CD1c-positive myeloid dendritic cell (primary cell): ENCODE data around the gene CTU1.

Experiments used
- DNase-seq: peaks from one replicate; pipeline ENCODE4 v3.0.0-alpha.2; 2016; ENCODE audit errors: extremely low spot score

CTU1 gene

GRCh38 chr19:51131780-51132680 lies 23.8 kb upstream of the CTU1 start:
- DNase-seq: peak; percentile 81

GRCh38 chr19:51129716-51130115 lies 21.5 kb upstream of the CTU1 start:
- DNase-seq: no peak

DNA sequence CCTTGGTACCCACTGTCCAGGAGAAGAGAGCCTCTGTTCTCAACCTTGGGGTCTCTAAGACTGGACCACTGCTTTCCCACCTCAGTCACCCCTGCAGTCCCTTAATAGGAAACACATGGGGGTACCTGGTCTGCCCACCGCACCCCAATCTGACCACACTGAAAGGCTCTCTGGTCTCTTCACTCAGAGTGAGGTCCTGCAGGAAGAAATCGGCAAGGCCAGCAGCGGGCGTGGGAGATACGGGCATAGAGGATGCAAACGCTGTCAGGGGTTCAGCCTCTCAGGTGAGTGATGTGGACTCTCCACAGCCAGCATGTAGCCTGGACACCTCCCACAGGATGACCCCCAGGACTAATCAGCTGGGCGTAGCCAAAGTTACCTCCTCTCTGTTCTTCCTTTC lies 20.0 kb upstream of the CTU1 start:
- DNase-seq: no peak

DNA sequence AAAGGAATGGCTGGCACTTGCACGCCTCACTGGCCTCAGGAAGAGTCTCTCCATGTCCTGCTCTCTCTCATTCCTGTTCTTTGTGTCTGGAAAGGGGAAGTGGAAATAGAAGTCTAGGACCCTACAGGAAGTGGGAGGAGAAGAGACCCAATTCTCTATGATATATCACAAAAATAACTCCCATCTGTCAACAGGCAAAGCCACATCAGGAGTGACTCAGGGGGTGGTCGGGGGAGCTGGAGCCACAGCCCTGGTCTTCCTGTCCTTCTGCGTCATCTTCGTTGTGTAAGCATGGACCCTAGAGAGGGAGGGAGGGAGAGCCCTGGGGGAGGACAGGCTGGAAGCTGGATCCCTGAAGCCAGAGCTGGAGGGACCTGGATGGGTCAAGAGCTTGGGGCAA lies 19.5 kb upstream of the CTU1 start:
- DNase-seq: peak; percentile 60

DNA sequence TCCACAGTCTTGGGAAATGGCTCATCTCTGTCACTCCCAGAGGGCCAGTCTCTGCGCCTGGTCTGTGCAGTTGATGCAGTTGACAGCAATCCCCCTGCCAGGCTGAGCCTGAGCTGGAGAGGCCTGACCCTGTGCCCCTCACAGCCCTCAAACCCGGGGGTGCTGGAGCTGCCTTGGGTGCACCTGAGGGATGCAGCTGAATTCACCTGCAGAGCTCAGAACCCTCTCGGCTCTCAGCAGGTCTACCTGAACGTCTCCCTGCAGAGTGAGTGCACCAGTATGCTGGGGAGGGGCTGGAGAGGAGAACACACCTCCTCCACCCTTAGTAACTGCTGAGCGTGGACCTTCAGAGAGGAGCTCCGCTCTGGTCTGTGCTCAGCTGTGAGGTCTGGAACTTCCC lies 18.8 kb upstream of the CTU1 start:
- DNase-seq: no peak

DNA sequence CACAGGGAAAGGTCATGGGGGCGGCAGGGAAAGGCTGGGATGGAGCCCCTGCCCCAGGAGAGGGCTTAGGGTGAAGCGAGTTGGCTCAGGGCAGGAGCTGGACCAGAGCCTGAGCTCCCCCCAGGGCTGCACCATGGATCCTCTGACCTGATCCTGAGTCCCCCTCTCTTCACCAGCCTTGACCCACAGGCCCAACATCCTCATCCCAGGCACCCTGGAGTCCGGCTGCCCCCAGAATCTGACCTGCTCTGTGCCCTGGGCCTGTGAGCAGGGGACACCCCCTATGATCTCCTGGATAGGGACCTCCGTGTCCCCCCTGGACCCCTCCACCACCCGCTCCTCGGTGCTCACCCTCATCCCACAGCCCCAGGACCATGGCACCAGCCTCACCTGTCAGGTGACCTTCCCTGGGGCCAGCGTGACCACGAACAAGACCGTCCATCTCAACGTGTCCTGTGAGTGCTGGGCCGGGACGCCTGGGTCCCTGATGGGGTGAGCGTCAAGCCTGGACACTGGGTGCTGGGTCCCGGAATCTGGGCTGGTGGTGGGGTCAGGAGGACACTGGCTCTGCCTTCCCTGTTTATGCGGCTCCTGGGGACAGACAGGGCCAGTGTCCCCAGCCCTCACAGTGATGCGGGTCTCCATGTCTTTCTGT lies 17.3 kb upstream of the CTU1 start:
- no peak for DNase-seq

DNA sequence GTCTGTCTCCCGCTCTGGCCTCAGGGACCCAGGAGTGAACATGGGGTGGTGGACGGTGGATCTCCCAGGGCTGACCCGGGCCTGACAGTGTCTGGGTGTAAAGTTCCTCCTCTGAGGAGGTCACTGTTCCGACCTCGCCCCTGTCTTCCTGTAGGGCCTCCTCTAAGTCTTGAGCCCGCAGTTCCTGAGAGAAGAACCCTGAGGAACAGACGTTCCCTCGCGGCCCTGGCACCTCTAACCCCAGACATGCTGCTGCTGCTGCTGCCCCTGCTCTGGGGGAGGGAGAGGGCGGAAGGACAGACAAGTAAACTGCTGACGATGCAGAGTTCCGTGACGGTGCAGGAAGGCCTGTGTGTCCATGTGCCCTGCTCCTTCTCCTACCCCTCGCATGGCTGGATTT lies 16.5 kb upstream of the CTU1 start, which contains the start of gene SIGLEC9:
TSS of gene SIGLEC9 (plus strand) at position 178 of the 400 bp plus-strand sequence. CDS start at position 247, 69 bp downstream.
- peak; percentile 69 for DNase-seq

- no peak for DNase-seq
Measured at GRCh38 chr19:51124216-51124615, 16.0 kb upstream of the CTU1 start.

DNA sequence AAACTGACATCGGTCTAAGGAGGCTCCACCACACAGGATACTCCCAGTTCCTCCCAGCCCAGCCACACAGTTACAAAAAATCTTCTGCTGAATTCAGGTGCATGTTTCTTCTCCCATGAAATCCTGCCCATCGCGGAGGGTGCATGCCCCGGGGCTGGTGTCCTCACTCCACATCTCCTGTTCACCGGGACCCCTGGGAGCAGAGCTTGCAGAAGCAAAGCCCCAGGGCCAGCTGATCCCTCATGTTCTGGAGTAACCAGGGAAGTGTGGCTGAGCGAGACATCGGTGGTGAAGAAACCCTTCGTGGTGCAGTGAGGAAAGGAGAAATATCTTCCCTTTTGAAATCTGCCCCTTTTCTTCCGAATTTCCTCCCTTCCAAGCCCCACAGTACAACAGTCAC lies 15.6 kb upstream of the CTU1 start:
- DNase-seq: peak; percentile 52

GRCh38 chr19:51123381-51123800 lies 15.2 kb upstream of the CTU1 start:
- DNase-seq: peak; percentile 79

- peak; percentile 80 for DNase-seq
Measured at GRCh38 chr19:51122112-51122981, 14.1 kb upstream of the CTU1 start.

GRCh38 chr19:51121257-51121656 lies 13.0 kb upstream of the CTU1 start:
- DNase-seq: peak; percentile 64

- peak; percentile 26 for DNase-seq
Measured at GRCh38 chr19:51120160-51120559, 12.0 kb upstream of the CTU1 start.

GRCh38 chr19:51119611-51120010 lies 11.4 kb upstream of the CTU1 start:
- DNase-seq: no peak

DNA sequence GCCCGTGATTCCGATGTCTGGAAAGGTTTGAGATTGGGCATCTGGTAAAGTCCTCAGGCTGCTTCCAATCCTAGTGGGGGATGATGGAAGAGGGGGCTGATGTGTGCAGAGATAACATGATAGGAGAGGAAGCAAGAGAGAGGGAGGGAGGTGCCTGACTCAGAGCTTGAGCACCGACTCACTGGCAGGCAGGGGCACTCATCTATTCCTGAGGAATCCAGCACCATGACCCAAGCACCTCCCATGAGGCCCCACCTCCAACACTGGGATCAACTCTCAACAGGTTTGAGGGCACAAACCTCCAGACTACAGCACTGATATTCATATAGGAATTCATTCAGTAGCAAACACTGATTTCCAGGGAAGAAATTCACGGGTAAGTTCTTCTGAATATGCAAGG lies 10.9 kb upstream of the CTU1 start:
- no peak for DNase-seq

GRCh38 chr19:51116736-51117286 lies 8.6 kb upstream of the CTU1 start:
- DNase-seq: no peak

DNA sequence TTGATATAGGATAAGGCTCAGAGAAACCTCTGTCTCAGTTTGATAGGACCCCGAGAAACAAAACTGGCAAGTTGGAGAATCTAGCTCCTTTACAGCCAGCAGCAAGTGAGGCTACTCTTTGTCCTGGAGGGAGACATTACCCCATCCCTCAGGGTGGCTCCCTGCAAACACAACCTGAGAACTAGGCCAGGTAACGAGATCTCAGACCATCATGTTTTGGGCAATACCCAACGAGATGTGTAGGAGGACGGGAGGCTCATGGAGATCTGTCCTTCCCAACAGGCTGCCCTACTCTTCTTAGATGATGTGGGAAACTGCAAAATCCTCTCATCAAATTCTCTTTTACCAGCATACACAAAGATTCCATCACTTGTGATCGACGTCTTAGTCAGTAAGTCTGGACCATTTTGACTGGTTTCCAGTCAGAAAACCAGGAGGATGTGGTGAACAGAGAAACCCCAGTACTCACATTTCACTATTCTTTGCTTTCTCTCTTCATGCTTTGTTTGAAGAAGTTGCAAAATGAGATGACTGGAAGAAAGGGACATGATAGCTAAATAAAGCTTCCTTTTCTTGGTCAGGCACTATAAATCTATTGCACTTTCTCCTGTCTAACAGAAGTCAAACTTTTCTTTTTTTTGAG lies 6.0 kb upstream of the CTU1 start:
- peak; percentile 35 for DNase-seq

GRCh38 chr19:51111606-51112005 lies 3.4 kb upstream of the CTU1 start:
- no peak for DNase-seq

GRCh38 chr19:51110666-51110971 lies 2.4 kb upstream of the CTU1 start:
- no peak for DNase-seq

- DNase-seq: no peak
Measured at GRCh38 chr19:51108805-51109146, 567 bp upstream of the CTU1 start.

DNA sequence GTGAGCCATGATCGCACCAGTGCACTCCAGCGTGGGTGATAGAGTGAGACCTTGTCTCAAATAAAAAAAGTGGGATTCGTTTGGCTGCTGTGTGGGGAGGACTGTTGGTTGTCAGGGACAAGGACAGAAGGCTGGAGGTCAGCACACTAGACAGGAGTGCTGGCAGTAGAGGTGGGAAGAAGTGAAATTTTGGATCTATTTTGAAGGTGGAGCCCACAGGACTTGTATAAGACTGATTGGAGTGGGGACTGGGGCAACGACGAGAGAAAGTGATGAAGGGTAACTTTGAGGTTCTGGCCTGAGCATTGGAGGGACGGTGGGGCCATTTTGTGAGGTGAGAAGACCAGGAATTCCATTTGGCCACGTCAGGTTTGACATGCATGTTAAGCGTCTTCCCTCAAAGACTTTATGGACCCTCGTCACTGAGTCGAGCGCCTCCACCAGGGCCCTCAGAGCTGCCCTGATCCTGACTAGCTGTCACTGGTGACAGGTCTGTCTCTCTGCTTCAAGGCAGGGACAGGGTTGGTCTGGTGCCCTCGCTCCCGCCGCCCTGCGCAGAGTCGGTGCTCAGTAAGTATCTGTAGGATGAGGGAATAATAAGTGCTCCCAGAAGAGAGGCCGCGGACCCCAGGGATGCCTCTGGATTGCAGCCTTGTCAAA lies 673 bp downstream of the CTU1 start:
- no peak for DNase-seq
